GM12801 (cell line): Measurements from ENCODE around the gene CNN2.

Experiments used
- TF ChIP-seq, protein P1 (sequence below): IDR thresholded peaks from one replicate; pipeline ENCODE4 v1.5.1; 2011; ENCODE audit warnings: control low read depth; ENCODE audit not compliant: insufficient read length; ENCODE audit errors: extremely low read depth

Gene CNN2

DNA sequence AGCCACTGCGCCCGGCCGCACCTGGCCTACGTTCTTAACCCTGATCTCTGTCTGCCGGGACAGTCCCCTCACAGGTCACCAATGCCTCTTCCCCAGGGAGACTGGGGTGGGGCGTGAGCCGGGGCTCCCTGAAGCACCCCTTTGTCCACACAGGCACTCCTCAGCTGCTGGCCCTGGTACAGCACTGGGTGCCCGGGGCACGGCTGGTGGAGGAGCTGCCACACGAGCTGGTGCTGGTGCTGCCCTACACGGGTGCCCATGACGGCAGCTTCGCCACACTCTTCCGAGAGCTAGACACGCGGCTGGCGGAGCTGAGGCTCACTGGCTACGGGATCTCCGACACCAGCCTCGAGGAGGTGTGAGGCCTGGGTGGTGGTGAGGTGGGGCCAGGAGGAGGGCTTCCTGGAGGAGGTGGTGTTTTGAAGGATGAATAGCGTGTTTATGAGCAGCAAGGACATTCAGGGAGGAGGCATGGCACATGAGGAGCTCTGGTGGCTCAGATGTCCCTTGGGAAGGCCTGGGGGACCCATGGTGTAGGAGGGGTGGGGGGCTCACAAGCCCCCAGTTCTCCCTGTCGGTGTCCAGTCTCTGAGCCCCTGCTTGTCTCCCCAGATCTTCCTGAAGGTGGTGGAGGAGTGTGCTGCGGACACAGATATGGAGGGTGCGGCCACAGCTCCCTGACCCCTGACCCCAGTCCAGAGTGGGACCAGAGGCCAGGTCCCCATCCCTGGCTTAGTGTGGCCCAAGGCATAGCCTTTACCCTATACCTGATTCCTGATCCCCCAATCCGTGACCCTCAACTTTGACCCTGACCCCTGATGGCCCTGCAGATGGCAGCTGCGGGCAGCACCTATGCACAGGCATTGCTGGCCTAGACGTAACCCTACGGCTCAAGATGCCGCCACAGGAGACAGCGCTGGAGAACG, 27.0 kb downstream of the CNN2 start:
- TF ChIP-seq, protein P1, sequence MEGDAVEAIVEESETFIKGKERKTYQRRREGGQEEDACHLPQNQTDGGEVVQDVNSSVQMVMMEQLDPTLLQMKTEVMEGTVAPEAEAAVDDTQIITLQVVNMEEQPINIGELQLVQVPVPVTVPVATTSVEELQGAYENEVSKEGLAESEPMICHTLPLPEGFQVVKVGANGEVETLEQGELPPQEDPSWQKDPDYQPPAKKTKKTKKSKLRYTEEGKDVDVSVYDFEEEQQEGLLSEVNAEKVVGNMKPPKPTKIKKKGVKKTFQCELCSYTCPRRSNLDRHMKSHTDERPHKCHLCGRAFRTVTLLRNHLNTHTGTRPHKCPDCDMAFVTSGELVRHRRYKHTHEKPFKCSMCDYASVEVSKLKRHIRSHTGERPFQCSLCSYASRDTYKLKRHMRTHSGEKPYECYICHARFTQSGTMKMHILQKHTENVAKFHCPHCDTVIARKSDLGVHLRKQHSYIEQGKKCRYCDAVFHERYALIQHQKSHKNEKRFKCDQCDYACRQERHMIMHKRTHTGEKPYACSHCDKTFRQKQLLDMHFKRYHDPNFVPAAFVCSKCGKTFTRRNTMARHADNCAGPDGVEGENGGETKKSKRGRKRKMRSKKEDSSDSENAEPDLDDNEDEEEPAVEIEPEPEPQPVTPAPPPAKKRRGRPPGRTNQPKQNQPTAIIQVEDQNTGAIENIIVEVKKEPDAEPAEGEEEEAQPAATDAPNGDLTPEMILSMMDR = no peak

DNA sequence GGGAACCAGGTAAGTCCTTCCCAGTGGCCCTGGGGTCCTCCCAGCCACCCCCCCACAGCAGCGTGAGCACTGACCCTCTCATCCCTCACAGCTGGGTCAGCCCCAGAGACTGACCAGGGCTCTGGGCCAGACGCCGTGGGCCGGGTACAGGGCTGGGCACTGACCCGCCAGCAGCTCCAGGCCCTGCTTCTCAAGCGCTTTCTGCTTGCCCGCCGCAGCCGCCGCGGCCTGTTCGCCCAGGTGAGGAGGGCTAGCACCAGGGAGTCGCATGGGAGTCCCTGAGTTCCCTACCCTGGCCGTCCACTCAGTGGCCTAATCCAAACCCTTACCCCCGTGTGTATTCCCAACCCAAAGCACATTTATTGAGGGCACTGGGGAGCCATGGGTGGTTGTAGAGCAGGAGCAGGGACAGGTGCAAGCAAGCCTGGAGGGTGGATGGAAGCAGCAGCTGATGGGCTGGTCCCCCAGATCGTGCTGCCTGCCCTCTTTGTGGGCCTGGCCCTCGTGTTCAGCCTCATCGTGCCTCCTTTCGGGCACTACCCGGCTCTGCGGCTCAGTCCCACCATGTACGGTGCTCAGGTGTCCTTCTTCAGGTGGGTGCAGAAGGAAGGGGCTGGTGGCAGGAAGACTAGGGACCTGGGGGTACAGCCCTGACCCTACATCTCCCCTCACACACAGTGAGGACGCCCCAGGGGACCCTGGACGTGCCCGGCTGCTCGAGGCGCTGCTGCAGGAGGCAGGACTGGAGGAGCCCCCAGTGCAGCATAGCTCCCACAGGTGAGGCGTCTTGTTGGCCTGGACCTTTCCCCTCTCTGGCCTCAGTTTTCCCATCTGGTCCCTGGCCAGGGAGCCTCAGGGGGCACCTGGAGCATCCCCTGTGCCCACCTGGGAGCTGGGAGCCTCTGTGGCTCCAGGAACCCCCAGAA, 28.0 kb downstream of the CNN2 start:
- TF ChIP-seq, protein P1 = no peak

DNA sequence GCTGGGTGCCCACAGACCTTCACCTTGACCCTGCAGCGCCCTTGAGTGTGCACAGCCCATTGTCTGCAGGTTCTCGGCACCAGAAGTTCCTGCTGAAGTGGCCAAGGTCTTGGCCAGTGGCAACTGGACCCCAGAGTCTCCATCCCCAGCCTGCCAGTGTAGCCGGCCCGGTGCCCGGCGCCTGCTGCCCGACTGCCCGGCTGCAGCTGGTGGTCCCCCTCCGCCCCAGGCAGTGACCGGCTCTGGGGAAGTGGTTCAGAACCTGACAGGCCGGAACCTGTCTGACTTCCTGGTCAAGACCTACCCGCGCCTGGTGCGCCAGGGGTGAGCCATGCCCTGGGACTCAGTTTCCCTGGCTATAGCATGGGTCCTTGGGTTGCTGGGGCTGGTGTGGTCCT, 28.6 kb downstream of the CNN2 start:
- TF ChIP-seq, protein P1 = no peak

DNA sequence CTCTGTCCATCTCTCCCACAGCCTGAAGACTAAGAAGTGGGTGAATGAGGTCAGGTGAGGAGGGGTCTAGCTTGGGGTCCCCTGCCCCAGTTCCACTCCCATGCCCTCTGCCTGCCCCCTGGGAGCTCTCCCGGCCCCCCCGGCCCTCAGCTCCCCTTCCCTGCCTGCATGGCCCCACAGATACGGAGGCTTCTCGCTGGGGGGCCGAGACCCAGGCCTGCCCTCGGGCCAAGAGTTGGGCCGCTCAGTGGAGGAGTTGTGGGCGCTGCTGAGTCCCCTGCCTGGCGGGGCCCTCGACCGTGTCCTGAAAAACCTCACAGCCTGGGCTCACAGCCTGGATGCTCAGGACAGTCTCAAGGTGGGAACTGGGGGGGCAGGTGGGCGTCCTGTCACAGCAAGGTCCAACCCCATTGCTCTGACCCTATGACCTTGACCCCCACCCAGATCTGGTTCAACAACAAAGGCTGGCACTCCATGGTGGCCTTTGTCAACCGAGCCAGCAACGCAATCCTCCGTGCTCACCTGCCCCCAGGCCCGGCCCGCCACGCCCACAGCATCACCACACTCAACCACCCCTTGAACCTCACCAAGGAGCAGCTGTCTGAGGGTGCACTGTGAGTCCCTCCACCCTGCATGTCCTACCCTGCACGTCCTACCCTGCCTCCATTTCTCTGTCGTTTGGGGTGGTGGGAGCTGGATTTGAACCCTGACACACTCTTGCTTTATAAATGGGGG, 29.6 kb downstream of the CNN2 start:
- TF ChIP-seq, protein P1 = no peak

DNA sequence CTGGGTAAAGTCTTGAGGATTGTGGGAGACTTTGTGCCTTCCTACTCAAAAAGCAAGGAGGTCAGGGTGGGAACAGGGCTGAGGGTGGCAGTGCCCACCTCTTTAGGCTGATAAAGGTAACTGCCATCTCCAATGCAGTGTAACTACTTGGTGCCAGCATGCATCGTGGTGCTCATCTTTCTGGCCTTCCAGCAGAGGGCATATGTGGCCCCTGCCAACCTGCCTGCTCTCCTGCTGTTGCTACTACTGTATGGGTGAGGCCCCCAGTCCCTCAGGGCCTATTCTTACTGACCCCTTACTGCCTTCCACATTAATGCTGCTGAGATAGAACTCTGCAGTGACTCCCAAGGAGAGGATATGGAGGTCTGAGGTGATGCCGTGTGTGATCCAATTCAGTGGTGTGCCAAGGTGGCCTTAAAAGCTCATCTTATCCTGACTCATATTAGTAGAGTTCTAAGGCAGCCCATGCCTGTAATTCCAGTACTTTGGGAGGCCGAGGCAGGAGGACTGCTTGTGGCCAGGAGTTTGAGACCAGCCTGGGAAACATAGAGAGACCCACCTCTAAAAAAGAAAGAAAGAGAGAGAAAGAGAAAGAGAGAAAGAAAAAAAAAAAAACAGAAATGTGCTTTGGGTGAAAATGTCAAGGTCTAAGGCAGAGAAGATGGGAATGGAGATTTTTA, 30.9 kb downstream of the CNN2 start:
- TF ChIP-seq, protein P1 = no peak

DNA sequence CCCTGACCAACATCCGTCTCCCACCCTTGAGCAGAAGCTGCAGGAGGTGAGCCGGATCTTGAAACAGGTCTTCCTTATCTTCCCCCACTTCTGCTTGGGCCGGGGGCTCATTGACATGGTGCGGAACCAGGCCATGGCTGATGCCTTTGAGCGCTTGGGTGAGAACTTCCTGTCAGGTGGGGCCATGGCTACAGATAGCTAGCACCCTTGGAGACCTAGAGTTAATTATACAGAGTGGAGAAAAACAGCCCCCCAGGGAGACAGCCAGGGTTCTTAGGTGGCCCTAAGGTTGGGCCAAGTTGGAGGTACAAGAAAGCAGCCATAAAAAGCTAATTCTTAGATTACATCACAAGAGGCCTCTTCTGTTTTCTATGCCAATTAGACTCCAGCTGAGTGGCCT, 31.7 kb downstream of the CNN2 start:
- TF ChIP-seq, protein P1 = no peak
